ENCODE measurements around the gene CA9. TPM values are rescaled to one million over a fixed set of nuclear protein-coding genes. Genes with fewer than 3 reads are reported as not detected.

The CA9 gene
- total RNA-seq, 3 donors from 2014 or later (not counting 1 experiment from before 2014, with no cell fraction given) = not detected

DNA sequence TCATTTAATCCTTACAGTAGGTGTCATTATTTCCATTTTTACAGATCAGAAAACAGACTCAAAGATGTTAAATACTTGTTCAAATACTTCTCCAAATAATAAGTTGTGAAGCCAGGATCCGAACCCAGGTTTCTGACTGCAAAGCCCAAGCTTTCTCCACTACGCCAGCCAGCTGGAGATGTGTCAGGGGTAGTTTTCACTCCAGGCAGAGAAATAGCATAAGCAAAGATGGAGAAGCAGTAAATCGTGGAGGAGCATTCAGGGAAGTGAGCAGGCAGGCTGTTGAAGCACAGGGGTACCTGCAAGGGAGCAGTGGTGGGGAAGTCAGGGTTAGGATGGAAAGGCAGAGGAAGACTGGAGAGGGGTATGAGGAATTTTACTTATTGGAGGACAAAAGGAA, 55.4 kb downstream of the CA9 start:
- peaks cover 26 to 27% of the 10 kb centered on the region in 2 donors for H3K4me1 Mint-ChIP-seq
- H3K9me3 ChIP-seq (ENCODE audit: control insufficient read depth, insufficient read depth, low read length) = no peaks in the 10 kb centered on the region
- no peaks in the 10 kb centered on the region for H3K27me3 Mint-ChIP-seq (ENCODE audit: low read depth in 2 of 2)
- H3K4me1 ChIP-seq (ENCODE audit: control insufficient read depth, insufficient read depth, low read length) = peaks cover 62% of the 10 kb centered on the region
- H3K4me3 ChIP-seq (ENCODE audit: low read length) = peak overlapping the region; percentile 13
- ATAC-seq (no peak), DNase-seq (no peak)
- H3K4me3 Mint-ChIP-seq = no peak overlapping the region
- intact Hi-C loops (cut with micrococcal nuclease) = no loop called here
- peaks cover 8% of the 10 kb centered on the region for H3K36me3 Mint-ChIP-seq
- H3K27ac ChIP-seq (ENCODE audit: low read length) = peak overlapping the region; percentile 88
- H3K27ac Mint-ChIP-seq = no peak overlapping the region
- no peaks in the 10 kb centered on the region for H3K27me3 ChIP-seq (ENCODE audit: control insufficient read depth, insufficient read depth, low read length)
- whole genome bisulfite sequencing (ENCODE audit: insufficient coverage) = 53% methylated on average over 3 of the region's 3 CpGs
- TF ChIP-seq, protein P1, sequence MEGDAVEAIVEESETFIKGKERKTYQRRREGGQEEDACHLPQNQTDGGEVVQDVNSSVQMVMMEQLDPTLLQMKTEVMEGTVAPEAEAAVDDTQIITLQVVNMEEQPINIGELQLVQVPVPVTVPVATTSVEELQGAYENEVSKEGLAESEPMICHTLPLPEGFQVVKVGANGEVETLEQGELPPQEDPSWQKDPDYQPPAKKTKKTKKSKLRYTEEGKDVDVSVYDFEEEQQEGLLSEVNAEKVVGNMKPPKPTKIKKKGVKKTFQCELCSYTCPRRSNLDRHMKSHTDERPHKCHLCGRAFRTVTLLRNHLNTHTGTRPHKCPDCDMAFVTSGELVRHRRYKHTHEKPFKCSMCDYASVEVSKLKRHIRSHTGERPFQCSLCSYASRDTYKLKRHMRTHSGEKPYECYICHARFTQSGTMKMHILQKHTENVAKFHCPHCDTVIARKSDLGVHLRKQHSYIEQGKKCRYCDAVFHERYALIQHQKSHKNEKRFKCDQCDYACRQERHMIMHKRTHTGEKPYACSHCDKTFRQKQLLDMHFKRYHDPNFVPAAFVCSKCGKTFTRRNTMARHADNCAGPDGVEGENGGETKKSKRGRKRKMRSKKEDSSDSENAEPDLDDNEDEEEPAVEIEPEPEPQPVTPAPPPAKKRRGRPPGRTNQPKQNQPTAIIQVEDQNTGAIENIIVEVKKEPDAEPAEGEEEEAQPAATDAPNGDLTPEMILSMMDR (IDR thresholded peaks at IDR 0.05) = no peak
- peaks cover 17% of the 10 kb centered on the region for H3K36me3 ChIP-seq (ENCODE audit: control insufficient read depth, insufficient read depth, low read length)
- H3K9me3 Mint-ChIP-seq = no peaks in the 10 kb centered on the region

DNA sequence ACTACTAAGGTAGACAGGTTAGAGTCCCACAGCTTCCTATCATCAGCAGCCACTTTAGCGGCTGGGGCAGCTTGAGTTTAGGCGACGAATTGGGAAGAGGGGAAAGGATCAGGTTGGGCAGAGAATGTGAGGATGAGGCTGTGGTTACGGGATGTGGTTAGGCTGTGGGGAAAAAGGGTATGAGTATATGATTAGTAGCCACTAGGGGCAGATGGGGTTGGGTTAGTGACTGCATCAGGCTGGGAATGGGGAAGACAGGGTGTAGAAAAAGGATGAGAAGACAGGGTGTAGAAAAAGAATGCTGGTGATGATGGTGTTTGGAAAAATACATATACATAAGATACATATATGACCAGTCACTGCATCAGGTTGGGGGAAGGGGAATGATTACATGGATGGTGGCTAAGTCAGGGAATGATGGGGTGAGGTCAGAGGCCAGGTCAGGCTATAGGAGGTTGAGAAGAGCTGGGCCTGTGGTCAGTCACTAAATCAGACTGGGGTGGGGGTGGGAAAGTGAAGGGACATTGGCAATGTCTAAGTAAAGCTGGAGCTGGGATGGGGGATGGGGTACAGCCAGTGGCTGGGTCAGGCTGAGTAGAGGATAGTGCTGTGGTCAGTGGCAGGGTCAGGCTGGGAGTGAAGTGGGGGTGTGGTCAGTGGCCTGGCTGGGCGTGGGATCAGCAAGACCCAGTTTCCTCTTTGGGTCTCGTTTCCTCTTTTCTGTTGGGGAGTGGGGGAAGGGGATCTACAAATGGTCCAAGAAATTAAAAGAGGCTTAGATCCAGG, 56.2 kb downstream of the CA9 start:
- WGBS (ENCODE audit: insufficient coverage) = under 1% methylated on average over 6 of the region's 6 CpGs
- no peaks in the 10 kb centered on the region for H3K27me3 Mint-ChIP-seq (ENCODE audit: low read depth in 2 of 2)
- peaks cover under 1% of the 10 kb centered on the region for H3K36me3 Mint-ChIP-seq
- ATAC-seq = peak in 1 of 3 donors; percentile 21
- peaks cover 19 to 20% of the 10 kb centered on the region in 2 donors for H3K4me1 Mint-ChIP-seq
- peak overlapping the region; percentile 88 for H3K27ac ChIP-seq (ENCODE audit: low read length)
- TF ChIP-seq, protein P1 (IDR thresholded peaks at IDR 0.05) = peak; percentile 35
- DNase-seq = peak in 1 of 2 donors; percentile 72
- peaks cover 14% of the 10 kb centered on the region for H3K36me3 ChIP-seq (ENCODE audit: control insufficient read depth, insufficient read depth, low read length)
- no peaks in the 10 kb centered on the region for H3K9me3 Mint-ChIP-seq
- H3K4me1 ChIP-seq (ENCODE audit: control insufficient read depth, insufficient read depth, low read length) = peaks cover 62% of the 10 kb centered on the region
- intact Hi-C loops (cut with micrococcal nuclease) = loop anchor here (5.0 kb wide), 1 partner anchor 113 kb away; the partner anchor contains the start of gene CD72
- no peak overlapping the region for H3K4me3 Mint-ChIP-seq
- H3K9me3 ChIP-seq (ENCODE audit: control insufficient read depth, insufficient read depth, low read length) = no peaks in the 10 kb centered on the region
- H3K27me3 ChIP-seq (ENCODE audit: control insufficient read depth, insufficient read depth, low read length) = no peaks in the 10 kb centered on the region
- peak overlapping the region; percentile 13 for H3K4me3 ChIP-seq (ENCODE audit: low read length)
- H3K27ac Mint-ChIP-seq = no peak overlapping the region

DNA sequence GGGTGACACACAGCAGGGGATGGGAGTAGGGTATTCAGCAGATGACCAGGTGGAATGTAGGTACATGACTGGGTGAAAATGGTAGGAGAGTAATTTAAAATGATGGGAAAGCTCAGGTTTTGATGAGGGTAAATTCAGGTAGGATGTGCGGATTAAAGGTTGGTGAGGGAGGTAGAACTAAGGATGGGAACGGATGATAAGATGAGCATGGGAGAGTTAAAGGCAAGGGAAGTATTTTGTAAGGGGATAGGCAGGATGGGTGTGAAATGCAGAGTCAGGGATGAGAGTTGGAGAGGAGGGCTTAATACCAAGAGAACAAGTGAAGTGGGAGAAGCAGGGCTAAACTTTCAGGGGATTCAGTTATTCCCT, 56.7 kb downstream of the CA9 start:
- H3K36me3 ChIP-seq (ENCODE audit: control insufficient read depth, insufficient read depth, low read length) = peaks cover 14% of the 10 kb centered on the region
- H3K27ac ChIP-seq (ENCODE audit: low read length) = peak overlapping the region; percentile 88
- peaks cover 62% of the 10 kb centered on the region for H3K4me1 ChIP-seq (ENCODE audit: control insufficient read depth, insufficient read depth, low read length)
- H3K4me3 Mint-ChIP-seq = no peak overlapping the region
- no peak for ATAC-seq
- no peak for DNase-seq
- H3K36me3 Mint-ChIP-seq = no peaks in the 10 kb centered on the region
- 85% methylated on average over 2 of the region's 2 CpGs for WGBS (ENCODE audit: insufficient coverage)
- H3K9me3 ChIP-seq (ENCODE audit: control insufficient read depth, insufficient read depth, low read length) = no peaks in the 10 kb centered on the region
- peaks cover 16 to 18% of the 10 kb centered on the region in 2 donors for H3K4me1 Mint-ChIP-seq
- no peaks in the 10 kb centered on the region for H3K27me3 ChIP-seq (ENCODE audit: control insufficient read depth, insufficient read depth, low read length)
- TF ChIP-seq, protein P1 (IDR thresholded peaks at IDR 0.05) = no peak
- intact Hi-C loops (cut with micrococcal nuclease) = loop anchor here (5.0 kb wide), 1 partner anchor 113 kb away; the partner anchor contains the start of gene CD72
- no peaks in the 10 kb centered on the region for H3K9me3 Mint-ChIP-seq
- H3K4me3 ChIP-seq (ENCODE audit: low read length) = peak overlapping the region; percentile 88
- no peaks in the 10 kb centered on the region for H3K27me3 Mint-ChIP-seq (ENCODE audit: low read depth in 2 of 2)
- no peak overlapping the region for H3K27ac Mint-ChIP-seq

Other genes starting within 250 kb of the CA9 start
- 1 to 10 TPM; 2.0 to 7.9 (median 2.5) TPM for gene RUSC2, start 183.8 kb upstream of the CA9 start, total RNA-seq
- gene TESK1, start 68.7 kb upstream of the CA9 start, total RNA-seq = 10 to 100 TPM; 40.7 to 72.5 (median 47.5) TPM
- gene CD72, start 55.5 kb upstream of the CA9 start, total RNA-seq = 10 to 100 TPM; 27.0 to 48.1 (median 32.3) TPM
- gene SIT1, start 23.0 kb upstream of the CA9 start, total RNA-seq = 1 to 10 TPM in 2 of 3 donors, not detected in 1; 1.2 to 1.4 TPM
- gene RMRP, start 15.9 kb upstream of the CA9 start, total RNA-seq = 1,000 to 10,000 TPM; 5,042 to 6,602 (median 5,874) TPM
- gene CCDC107, start 15.6 kb upstream of the CA9 start, total RNA-seq = 10 to 100 TPM; 30.9 to 37.9 (median 36.8) TPM
- 1 to 10 TPM; 1.3 to 3.2 (median 1.5) TPM for gene ARHGEF39, start 8.7 kb upstream of the CA9 start, total RNA-seq
- gene TPM2, start 16.0 kb downstream of the CA9 start, total RNA-seq = 10 to 100 TPM; 20.9 to 23.8 (median 22.9) TPM
- gene TLN1, start 58.3 kb downstream of the CA9 start, total RNA-seq = 100 to 1,000 TPM; 509 to 552 (median 528) TPM
- gene CREB3, start 58.7 kb downstream of the CA9 start, total RNA-seq = 10 to 100 TPM; 15.7 to 19.7 (median 18.8) TPM
- 100 to 1,000 TPM in 2 of 3 donors, 10 to 100 TPM in 1; 76.4 to 118 (median 101) TPM for gene GBA2, start 75.3 kb downstream of the CA9 start, total RNA-seq
- 10 to 100 TPM; 22.3 to 26.4 (median 23.3) TPM for gene RGP1, start 75.4 kb downstream of the CA9 start, total RNA-seq
- not detected for gene MSMP, start 80.3 kb downstream of the CA9 start, total RNA-seq
- gene NPR2, start 117.7 kb downstream of the CA9 start, total RNA-seq = 1 to 10 TPM; 2.1 to 2.7 (median 2.4) TPM
- gene SPAG8, start 138.3 kb downstream of the CA9 start, total RNA-seq = 1 to 10 TPM; 2.0 to 2.4 (median 2.1) TPM
- gene HINT2, start 141.1 kb downstream of the CA9 start, total RNA-seq = 10 to 100 TPM; 25.8 to 27.5 (median 25.9) TPM
- gene FAM221B, start 154.8 kb downstream of the CA9 start, total RNA-seq = not detected
- 1 to 10 TPM; 5.2 to 7.8 (median 5.4) TPM for gene TMEM8B, start 155.3 kb downstream of the CA9 start, total RNA-seq
- gene OR13J1, start 196.5 kb downstream of the CA9 start, total RNA-seq = not detected
- gene HRCT1, start 232.3 kb downstream of the CA9 start, total RNA-seq = not detected
- gene SPAAR, start 235.6 kb downstream of the CA9 start, total RNA-seq = not detected